H9 (cell line): ENCODE data around the gene GOLGA6L24. TPM values are rescaled to one million over a fixed set of nuclear protein-coding genes. Genes with fewer than 3 reads are reported as not detected.
"Not testable (repeated sequence)": the region's sequence is repeated elsewhere in the genome, so short reads cannot be mapped to it uniquely, and the experiment has no call there.

Experiments used
- DNase-seq: peaks from one replicate; pipeline ENCODE4 v3.0.0-alpha.2; 2017
- H2AFZ ChIP-seq: one replicate; pipeline ENCODE4 v1.6.1; 2013; ENCODE audit warnings: mild to moderate bottlenecking, low read length, control low read depth, moderate library complexity
- H2AK5ac ChIP-seq: 2 replicates; pipeline ENCODE4 v1.6.1; 2013; ENCODE audit warnings: low read length, control low read depth, mixed read lengths; ENCODE audit not compliant: insufficient read length
- H2BK120ac ChIP-seq: one replicate; pipeline ENCODE4 v1.6.1; 2013; ENCODE audit warnings: low read depth, mild to moderate bottlenecking, low read length, control low read depth, inconsistent platforms; ENCODE audit not compliant: poor library complexity, severe bottlenecking
- H2BK12ac ChIP-seq: 2 replicates; pipeline ENCODE4 v1.6.1; 2013; ENCODE audit warnings: low read length, control low read depth, mixed read lengths, low read depth; ENCODE audit not compliant: insufficient read length
- H2BK15ac ChIP-seq: 2 replicates; pipeline ENCODE4 v1.6.1; 2013; ENCODE audit warnings: low read depth, low read length, control low read depth
- H2BK20ac ChIP-seq: one replicate; pipeline ENCODE4 v1.6.1; 2013; ENCODE audit warnings: low read depth, mild to moderate bottlenecking, low read length, control low read depth, inconsistent platforms; ENCODE audit not compliant: poor library complexity, severe bottlenecking
- H2BK5ac ChIP-seq: 2 replicates; pipeline ENCODE4 v1.6.1; 2013; ENCODE audit warnings: low read length, control low read depth, mixed read lengths; ENCODE audit not compliant: insufficient read length
- H3K14ac ChIP-seq: 2 replicates; pipeline ENCODE4 v1.6.1; 2013; ENCODE audit warnings: low read length, control low read depth; ENCODE audit not compliant: insufficient read depth
- H3K18ac ChIP-seq: 2 replicates; pipeline ENCODE4 v1.6.1; 2013; ENCODE audit warnings: low read depth, mild to moderate bottlenecking, mixed read lengths, low read length, control low read depth; ENCODE audit not compliant: insufficient read length
- H3K23ac ChIP-seq: 2 replicates; pipeline ENCODE4 v1.6.1; 2013; ENCODE audit warnings: low read length, control low read depth, mixed read lengths, low read depth; ENCODE audit not compliant: insufficient read length
- H3K23me2 ChIP-seq: 2 replicates; pipeline ENCODE4 v1.6.1; 2013; ENCODE audit warnings: low read depth, mild to moderate bottlenecking, mixed read lengths, low read length, control low read depth; ENCODE audit not compliant: insufficient read length, poor library complexity, severe bottlenecking
- H3K27ac ChIP-seq: 2 replicates; pipeline ENCODE4 v1.5.1; 2013; ENCODE audit warnings: low read length, control low read depth, mixed read lengths, low read depth; ENCODE audit not compliant: insufficient read length
- H3K27me3 ChIP-seq: 2 replicates; pipeline ENCODE4 v1.6.1; 2013; ENCODE audit warnings: low read length, control low read depth, inconsistent platforms; ENCODE audit not compliant: insufficient read depth
- H3K4ac ChIP-seq: 2 replicates; pipeline ENCODE4 v1.6.1; 2013; ENCODE audit warnings: low read depth, mild to moderate bottlenecking, control low read depth, inconsistent platforms, low read length, moderate library complexity
- H3K4me1 ChIP-seq: 2 replicates; pipeline ENCODE4 v1.6.1; 2013; ENCODE audit warnings: low read length, control low read depth, inconsistent platforms; ENCODE audit not compliant: insufficient read depth
- H3K4me2 ChIP-seq: 2 replicates; pipeline ENCODE4 v1.6.1; 2013; ENCODE audit warnings: low read length, control low read depth, mixed read lengths; ENCODE audit not compliant: insufficient read length, insufficient read depth
- H3K56ac ChIP-seq: 2 replicates; pipeline ENCODE4 v1.6.1; 2013; ENCODE audit warnings: low read depth, mild to moderate bottlenecking, mixed read lengths, low read length, control low read depth; ENCODE audit not compliant: insufficient read length
- H3K79me1 ChIP-seq: 2 replicates; pipeline ENCODE4 v1.6.1; 2013; ENCODE audit warnings: low read depth, mild to moderate bottlenecking, moderate library complexity, low read length, control low read depth, inconsistent platforms; ENCODE audit not compliant: insufficient read depth, poor library complexity, severe bottlenecking
- H3K79me2 ChIP-seq: 2 replicates; pipeline ENCODE4 v1.6.1; 2013; ENCODE audit warnings: low read length, control low read depth, inconsistent platforms; ENCODE audit not compliant: insufficient read depth
- H3K9ac ChIP-seq: 2 replicates; pipeline ENCODE4 v1.6.1; 2013; ENCODE audit warnings: low read length, control low read depth, mixed read lengths; ENCODE audit not compliant: insufficient read length; ENCODE audit errors: extremely low read depth
- H3K9me3 ChIP-seq: one replicate; pipeline ENCODE4 v1.6.1; 2013; ENCODE audit warnings: low read depth, low read length, inconsistent platforms; ENCODE audit not compliant: control insufficient read depth
- H3T11ph ChIP-seq: one replicate; pipeline ENCODE4 v1.6.1; 2013; ENCODE audit warnings: mild to moderate bottlenecking, low read length, control low read depth, inconsistent platforms
- H4K20me1 ChIP-seq: one replicate; pipeline ENCODE4 v1.6.1; 2013; ENCODE audit not compliant: control insufficient read depth, insufficient read length, insufficient read depth
- H4K5ac ChIP-seq: 2 replicates; pipeline ENCODE4 v1.6.1; 2013; ENCODE audit warnings: low read depth, mild to moderate bottlenecking, mixed read lengths, low read length, control low read depth; ENCODE audit not compliant: insufficient read length
- H4K8ac ChIP-seq: replicated peaks from 2 replicates; pipeline ENCODE4 v1.6.1; 2013; ENCODE audit warnings: low read length, control low read depth, mixed read lengths, low read depth; ENCODE audit not compliant: insufficient read length
- H4K91ac ChIP-seq: 2 replicates; pipeline ENCODE4 v1.6.1; 2013; ENCODE audit warnings: low read depth, mild to moderate bottlenecking, moderate library complexity, mixed read lengths, low read length, control low read depth; ENCODE audit not compliant: insufficient read length
- H3K27ac Mint-ChIP-seq, 3 experiments: 2 replicates in 2 of 3; 3 replicates in 1 of 3; pipeline ENCODE4 v1.8.0; 2020 to 2021; ENCODE audit warnings: mixed read lengths in 3 of 3, mild to moderate bottlenecking in 1 of 3, moderate library complexity in 1 of 3
- H3K27me3 Mint-ChIP-seq: 2 replicates; pipeline ENCODE4 v1.8.0; 2021; ENCODE audit warnings: low read depth, mild to moderate bottlenecking, moderate library complexity, mixed read lengths
- H3K36me3 Mint-ChIP-seq, 3 experiments: 2 replicates in 2 of 3; 3 replicates in 1 of 3; pipeline ENCODE4 v1.8.0; 2020 to 2021; ENCODE audit warnings: low read depth in 3 of 3, mixed read lengths in 3 of 3; ENCODE audit not compliant: insufficient read depth in 1 of 3
- H3K4me1 Mint-ChIP-seq, 2 experiments: 2 replicates each; pipeline ENCODE4 v1.8.0; 2020; ENCODE audit warnings: mixed read lengths in 2 of 2
- H3K4me3 Mint-ChIP-seq, 2 experiments: 2 replicates in 1 of 2; 3 replicates in 1 of 2; pipeline ENCODE4 v1.8.0; 2020 to 2021; ENCODE audit warnings: mild to moderate bottlenecking in 2 of 2, mixed read lengths in 2 of 2, moderate library complexity in 1 of 2
- H3K9me3 Mint-ChIP-seq, 2 experiments: 2 replicates in 1 of 2; 3 replicates in 1 of 2; pipeline ENCODE4 v1.8.0; 2020; ENCODE audit warnings: mild to moderate bottlenecking in 2 of 2, mixed read lengths in 2 of 2, moderate library complexity in 1 of 2
- WGBS: extraction: QIAGEN DNeasy Blood & Tissue Kit; methylation state at CpG from one replicate; pipeline ENCODE4 v1.1.7; 2013; ENCODE audit warnings: missing lambda C conversion rate, low lambda C conversion rate, mixed read lengths; ENCODE audit not compliant: insufficient read length; ENCODE audit errors: extremely low coverage; 5-methylcytosine and 5-hydroxymethylcytosine counted together
- long read RNA-seq: library from polyadenylated mRNA; unstranded; transcript quantifications from one replicate; pipeline ENCODE4 v2.0.0, GENCODE V29; 2020
- total RNA-seq: library from RNA; stranded (reverse); gene quantifications from 2 replicates; pipeline ENCODE4 v1.2.1, GENCODE V29; 2021

The GOLGA6L24 gene, protein sequence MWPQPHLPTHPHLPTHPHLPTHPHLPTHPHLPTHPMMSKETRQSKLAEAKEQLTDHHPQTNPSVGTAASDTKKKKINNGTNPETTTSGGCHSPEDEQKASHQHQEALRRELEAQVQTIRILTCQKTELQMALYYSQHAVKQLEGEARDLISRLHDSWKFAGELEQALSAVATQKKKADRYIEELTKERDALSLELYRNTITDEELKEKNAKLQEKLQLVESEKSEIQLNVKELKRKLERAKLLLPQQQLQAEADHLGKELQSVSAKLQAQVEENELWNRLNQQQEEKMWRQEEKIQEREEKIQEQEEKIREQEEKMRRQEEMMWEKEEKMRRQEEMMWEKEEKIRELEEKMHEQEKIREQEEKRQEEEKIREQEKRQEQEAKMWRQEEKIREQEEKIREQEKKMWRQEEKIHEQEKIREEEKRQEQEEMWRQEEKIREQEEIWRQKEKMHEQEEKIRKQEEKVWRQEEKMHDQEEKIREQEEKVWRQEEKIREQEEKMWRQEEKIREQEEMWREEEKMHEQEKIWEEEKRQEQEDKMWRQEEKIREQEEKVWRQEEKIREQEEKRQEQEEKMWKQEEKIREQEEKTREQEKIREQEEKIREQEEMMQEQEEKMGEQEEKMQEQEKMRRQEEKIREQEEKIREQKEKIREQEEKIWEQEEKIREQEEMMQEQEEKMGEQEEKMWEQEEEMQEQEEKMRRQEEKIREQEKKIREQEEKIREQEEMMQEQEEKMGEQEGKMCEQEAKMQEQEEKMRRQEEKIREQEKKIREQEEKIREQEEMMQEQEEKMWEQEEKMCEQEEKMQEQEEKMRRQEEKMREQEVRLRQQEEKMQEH
- total RNA-seq, result not detected in 2 replicates
- long read RNA-seq, result 0 reads

DNA sequence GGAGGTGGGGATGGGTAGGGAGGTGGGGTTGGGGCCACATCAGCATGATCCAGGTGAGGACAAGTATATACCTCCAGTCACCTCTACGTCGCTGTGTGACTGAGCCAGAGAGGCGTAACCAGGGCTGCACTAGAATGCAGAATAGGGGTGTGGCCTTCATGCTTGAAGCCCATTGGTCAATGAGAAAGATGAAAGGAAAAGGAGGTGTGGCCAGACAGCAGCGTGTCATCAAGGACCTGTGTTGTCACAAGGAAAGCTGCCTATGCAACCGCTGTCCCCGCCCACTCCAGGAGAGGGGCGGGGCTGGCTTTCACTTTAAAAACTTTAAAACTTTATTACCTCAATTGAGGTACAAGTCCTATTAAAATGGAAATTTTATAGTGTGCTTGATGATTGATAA, at the start of gene GOLGA6L24:
TSS of gene GOLGA6L24 (minus strand) at position 101 of the 400 bp plus-strand sequence. CDS start at position 40, 61 bp downstream.
- not testable (repeated sequence) for H2BK20ac ChIP-seq, H4K8ac ChIP-seq, H3K79me1 ChIP-seq, H3K23me2 ChIP-seq, H2AFZ ChIP-seq, DNase-seq, H3K36me3 Mint-ChIP-seq, H2BK12ac ChIP-seq, H2BK15ac ChIP-seq, H3K79me2 ChIP-seq, H4K91ac ChIP-seq, H3K9me3 ChIP-seq, H3K4me3 Mint-ChIP-seq, H3T11ph ChIP-seq, H4K20me1 ChIP-seq, H3K23ac ChIP-seq, H3K18ac ChIP-seq, H3K14ac ChIP-seq, H3K27ac ChIP-seq, H2BK5ac ChIP-seq, H3K4me1 Mint-ChIP-seq, H3K9me3 Mint-ChIP-seq, H3K4me2 ChIP-seq, H2BK120ac ChIP-seq, H3K9ac ChIP-seq, H3K27me3 Mint-ChIP-seq, H3K56ac ChIP-seq, H3K4me1 ChIP-seq, H3K27ac Mint-ChIP-seq, H2AK5ac ChIP-seq, H4K5ac ChIP-seq, H3K27me3 ChIP-seq, H3K4ac ChIP-seq
- no CpG with 5 or more reads among the region's 7 CpGs for WGBS

GRCh38 chr15:28402774-28403435, 45.0 kb upstream of the GOLGA6L24 start:
- H2AFZ ChIP-seq, H4K91ac ChIP-seq, H3K27ac ChIP-seq, H2BK20ac ChIP-seq, H3K27me3 ChIP-seq, H3K79me2 ChIP-seq, H3K4me2 ChIP-seq, H3K4me3 Mint-ChIP-seq, H2BK120ac ChIP-seq, H4K5ac ChIP-seq, H3K4me1 Mint-ChIP-seq, H3K4me1 ChIP-seq, H3K79me1 ChIP-seq, H3K9ac ChIP-seq, DNase-seq, H4K20me1 ChIP-seq, H2BK15ac ChIP-seq, H3K4ac ChIP-seq, H2AK5ac ChIP-seq, H3K18ac ChIP-seq, H3K23me2 ChIP-seq, H3K56ac ChIP-seq, H3K27ac Mint-ChIP-seq, H2BK5ac ChIP-seq, H3T11ph ChIP-seq, H3K23ac ChIP-seq, H3K36me3 Mint-ChIP-seq, H3K9me3 Mint-ChIP-seq, H3K27me3 Mint-ChIP-seq, H2BK12ac ChIP-seq, H3K9me3 ChIP-seq, H4K8ac ChIP-seq, H3K14ac ChIP-seq: not testable (repeated sequence)
- WGBS, result no CpG with 5 or more reads among the region's 64 CpGs
